ENCODE data around the gene GSC2.

GSC2 gene

GRCh38 chr22:19134176-19134831 lies 15.8 kb downstream of the GSC2 start:
- DNase-seq (ENCODE audit: low read depth in 4 of 4, low spot score in 1 of 4): no peak

DNA sequence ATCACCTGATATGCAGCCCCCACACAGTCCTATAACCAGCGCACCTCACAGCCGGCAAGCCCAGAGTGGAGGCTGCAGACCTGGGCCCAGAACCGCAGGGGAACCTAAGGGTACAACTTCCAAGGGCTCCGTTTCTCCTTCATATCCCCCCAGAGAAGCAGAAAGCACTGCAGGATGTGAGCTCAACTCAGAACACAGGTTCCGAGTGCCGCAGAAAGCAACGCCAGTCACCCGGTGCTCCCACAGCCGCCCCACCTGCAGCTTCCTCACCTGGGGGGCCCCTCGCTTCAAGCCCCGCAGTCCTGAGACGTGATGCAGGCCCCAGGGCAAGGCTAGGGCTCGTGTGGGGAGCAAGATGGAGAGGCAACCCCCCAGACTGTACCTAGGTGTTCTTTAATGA lies 16.5 kb downstream of the GSC2 start:
- DNase-seq (ENCODE audit: low read depth in 4 of 4, low spot score in 1 of 4): no peak

GRCh38 chr22:19132693-19133400 lies 17.2 kb downstream of the GSC2 start:
- no peak for DNase-seq (ENCODE audit: low read depth in 4 of 4, low spot score in 1 of 4)

DNA sequence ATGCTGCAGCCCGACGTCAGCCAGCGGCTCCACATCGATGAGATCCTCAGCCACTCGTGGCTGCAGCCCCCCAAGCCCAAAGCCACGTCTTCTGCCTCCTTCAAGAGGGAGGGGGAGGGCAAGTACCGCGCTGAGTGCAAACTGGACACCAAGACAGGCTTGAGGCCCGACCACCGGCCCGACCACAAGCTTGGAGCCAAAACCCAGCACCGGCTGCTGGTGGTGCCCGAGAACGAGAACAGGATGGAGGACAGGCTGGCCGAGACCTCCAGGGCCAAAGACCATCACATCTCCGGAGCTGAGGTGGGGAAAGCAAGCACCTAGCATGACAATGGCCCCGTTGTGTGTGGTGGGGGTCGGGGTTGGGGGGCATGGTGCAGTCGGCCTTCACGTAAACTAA lies 17.9 kb downstream of the GSC2 start:
- no peak for DNase-seq (ENCODE audit: low read depth in 4 of 4, low spot score in 1 of 4)

- DNase-seq (ENCODE audit: low read depth in 4 of 4, low spot score in 1 of 4): no peak
These were observed 18.4 kb downstream of the GSC2 start for GRCh38 chr22:19131685-19132015.

DNA sequence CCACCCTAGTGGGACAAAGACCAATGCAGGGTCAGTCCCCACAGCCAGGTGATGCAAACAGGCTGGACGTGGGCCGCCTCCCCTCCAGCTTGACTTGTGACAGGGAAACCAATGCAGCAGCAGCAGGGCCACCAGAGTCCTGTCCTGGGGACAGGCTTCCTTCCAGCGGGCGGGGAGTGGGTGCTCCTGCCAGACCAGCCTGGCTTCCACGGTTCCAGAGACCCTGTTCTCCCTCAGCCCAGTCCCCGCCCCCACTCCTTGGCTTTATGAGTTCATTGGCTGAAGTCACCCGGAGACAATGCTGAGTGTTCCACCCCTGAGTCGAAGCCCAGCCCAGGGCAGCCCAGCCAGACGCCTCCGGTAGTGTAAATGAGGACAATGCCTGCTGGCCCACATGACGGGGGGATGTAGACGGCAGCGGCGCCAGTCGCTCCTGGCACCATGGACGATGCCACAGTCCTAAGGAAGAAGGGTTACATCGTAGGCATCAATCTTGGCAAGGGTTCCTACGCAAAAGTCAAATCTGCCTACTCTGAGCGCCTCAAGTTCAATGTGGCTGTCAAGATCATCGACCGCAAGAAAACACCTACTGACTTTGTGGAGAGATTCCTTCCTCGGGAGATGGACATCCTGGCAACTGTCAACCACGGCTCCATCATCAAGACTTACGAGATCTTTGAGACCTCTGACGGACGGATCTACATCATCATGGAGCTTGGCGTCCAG lies 19.0 kb downstream of the GSC2 start, which contains the start of gene TSSK2:
TSSK2 (plus strand) TSS at position 350 of the 726 bp plus-strand sequence; CDS start at position 442, 92 bp downstream.
- no peak for DNase-seq (ENCODE audit: low read depth in 4 of 4, low spot score in 1 of 4)

DNA sequence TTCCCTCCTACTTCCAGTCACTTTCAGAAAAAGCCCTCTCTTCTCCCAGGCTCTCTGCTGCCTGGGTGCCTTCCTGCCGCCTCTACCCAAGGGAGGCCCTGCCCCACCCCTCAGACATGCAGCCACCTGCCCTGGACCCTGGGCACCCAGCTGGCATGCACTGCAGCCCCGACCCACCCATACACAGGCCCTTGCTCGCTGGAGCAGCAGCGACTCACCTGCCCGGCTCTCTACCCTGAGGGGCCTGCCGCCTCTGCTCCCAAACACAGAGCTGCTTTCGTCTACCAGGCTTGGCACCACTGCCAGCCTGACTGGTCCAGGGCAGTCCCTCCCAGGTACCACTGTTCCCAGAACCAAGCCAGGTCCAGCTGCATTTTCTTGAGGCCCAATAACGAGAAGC lies 20.2 kb downstream of the GSC2 start:
- no peak for DNase-seq (ENCODE audit: low read depth in 4 of 4, low spot score in 1 of 4)

DNA sequence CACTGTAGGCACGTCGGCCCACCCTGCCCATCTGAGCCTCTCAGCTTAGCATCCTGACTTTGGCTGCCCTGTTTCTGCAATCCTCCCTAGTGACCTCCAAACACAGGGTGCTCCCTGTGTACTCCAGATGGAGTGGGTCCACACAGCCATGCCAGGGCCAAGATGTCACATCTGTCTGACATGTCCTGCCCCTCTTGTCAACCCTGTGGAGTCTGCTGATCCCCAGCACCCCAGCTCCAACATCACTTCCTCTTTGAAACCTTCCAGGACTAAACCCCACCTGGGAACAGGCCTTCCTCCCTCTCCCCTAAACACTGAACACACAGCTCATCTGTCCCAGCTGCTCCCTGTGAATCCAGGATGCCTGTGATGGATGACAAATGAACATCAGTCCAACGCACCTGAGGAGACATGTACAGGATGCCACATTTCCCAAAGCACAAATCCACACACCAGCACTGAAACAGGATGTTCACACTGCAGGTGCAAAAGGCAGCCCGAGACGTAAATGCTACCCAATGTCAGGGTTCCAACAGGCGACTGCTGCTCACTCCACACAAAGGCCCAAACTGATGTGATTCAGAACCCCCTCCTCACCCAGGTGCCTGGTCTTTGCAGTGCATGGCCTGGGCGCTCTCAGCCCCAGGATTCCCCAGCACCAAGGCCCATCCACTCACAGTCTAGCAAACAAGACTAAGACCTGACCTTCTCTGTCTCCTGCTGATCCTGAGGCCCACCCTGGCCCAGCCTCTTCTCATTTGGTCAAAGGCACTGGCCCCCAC lies 21.0 kb downstream of the GSC2 start:
- DNase-seq (ENCODE audit: low read depth in 4 of 4, low spot score in 1 of 4): no peak

- DNase-seq (ENCODE audit: low read depth in 4 of 4, low spot score in 1 of 4): no peak
These were observed 22.1 kb downstream of the GSC2 start for GRCh38 chr22:19128009-19128401.

GRCh38 chr22:19127329-19128008 lies 22.6 kb downstream of the GSC2 start:
- DNase-seq (ENCODE audit: low read depth in 4 of 4, low spot score in 1 of 4): no peak

GRCh38 chr22:19126309-19127273 lies 23.5 kb downstream of the GSC2 start:
- DNase-seq (ENCODE audit: low read depth in 4 of 4, low spot score in 1 of 4): no peak

DNA sequence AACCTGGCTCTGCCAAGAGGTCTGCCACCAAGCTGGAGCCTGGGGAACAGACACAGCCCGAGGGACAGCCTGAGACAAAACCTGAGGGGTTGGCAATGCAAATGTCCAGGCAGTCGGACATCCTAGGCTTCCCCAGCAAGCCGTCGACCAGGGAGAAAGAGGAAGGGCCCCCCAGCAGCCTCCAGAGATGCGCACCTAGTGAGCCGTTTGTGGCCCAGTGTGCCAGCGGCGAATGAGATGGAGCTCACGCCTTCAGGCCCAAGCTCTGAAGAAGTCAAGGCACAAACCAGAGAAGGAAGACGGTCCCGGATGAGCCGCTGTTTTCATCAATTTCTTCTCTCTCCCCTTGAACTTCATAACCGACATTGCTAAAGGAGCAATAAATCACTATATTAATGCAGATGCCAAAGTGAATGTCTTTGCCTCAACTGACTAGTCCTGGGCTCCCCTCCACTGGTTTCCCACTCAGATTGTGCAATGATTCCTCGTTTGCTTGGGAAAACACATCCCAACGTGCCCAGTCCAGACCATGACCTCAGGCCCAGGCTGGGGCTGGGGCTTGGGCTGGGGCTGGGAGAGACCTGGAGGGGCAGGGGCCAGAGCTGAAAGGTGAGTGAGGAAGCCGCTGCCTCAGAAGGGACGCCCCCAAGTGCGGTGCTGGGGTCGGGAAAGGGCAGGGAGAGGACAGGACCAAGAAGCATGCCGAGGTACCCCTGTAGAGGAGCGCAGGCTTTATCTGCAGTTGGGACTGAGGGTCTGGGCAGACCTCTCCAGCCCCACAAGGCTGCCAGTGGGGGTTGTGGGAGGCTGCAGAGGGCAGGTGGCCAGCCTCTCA lies 24.4 kb downstream of the GSC2 start:
- no peak for DNase-seq (ENCODE audit: low read depth in 4 of 4, low spot score in 1 of 4)

GRCh38 chr22:19125011-19125410 lies 25.1 kb downstream of the GSC2 start:
- no peak for DNase-seq (ENCODE audit: low read depth in 4 of 4, low spot score in 1 of 4)

DNA sequence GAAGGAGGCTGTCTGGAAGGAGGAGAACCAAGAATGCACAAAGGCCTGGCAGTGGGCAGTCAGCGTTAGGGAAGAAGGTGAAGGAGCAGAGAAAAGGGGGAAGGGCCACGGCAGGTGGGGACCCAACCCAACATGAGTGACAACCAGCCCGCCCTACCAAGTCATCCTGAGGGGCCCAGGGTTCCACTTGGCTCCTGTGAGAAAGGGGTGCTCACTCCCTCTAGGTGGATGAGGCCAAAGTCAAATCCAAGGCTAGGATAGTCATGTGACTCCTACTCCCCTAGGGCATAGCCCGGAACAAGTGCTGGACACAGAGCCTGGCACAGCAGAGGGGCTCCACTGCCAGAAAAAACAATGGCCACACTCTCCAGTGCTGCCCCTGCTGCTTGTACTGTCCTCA lies 25.7 kb downstream of the GSC2 start:
- DNase-seq (ENCODE audit: low read depth in 4 of 4, low spot score in 1 of 4): no peak

GRCh38 chr22:19123936-19124335 lies 26.2 kb downstream of the GSC2 start:
- DNase-seq (ENCODE audit: low read depth in 4 of 4, low spot score in 1 of 4): no peak

DNA sequence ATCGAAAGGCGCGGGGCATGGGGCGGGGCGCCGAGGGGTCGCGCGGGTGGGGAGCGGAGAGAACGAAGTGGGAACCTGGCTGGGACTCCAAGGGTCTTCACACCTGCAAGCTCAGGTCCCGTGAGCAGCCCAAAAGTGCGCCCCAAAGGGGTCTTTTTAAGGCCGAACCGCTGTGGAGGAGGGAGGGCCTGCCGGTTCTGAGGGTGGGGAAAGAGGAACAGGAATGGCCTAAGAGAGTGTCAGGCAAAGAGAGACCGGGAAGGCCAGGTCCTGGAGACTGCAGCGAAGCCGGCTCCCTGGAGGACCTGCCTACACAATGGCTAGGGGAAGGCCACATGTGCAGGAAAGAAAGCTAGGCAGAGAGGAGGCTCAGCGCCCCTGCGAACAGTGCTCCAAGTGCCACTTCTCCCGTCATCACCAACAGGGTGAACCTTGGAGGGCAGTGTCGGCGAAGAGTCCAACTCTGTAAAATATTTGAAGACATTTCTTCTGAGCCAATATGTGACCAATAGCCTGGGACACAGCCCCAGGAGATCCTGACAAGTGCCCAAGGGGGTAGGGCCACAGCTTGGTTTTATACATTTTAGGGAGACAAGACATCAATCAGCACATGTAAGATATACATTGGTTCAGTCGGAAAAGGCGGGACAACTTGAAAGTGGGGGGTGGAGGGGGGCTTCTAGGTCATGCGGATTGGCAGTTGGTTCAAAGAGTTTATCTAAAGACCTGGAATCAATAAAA lies 27.2 kb downstream of the GSC2 start:
- DNase-seq (ENCODE audit: low read depth in 4 of 4, low spot score in 1 of 4): no peak

- peak; percentile 93 to 96 (median 94) for DNase-seq (ENCODE audit: low read depth in 4 of 4, low spot score in 1 of 4)
These were observed 27.8 kb downstream of the GSC2 start, which contains the start of gene DGCR2 for GRCh38 chr22:19122143-19122751. Gene DGCR2 (minus strand): TSS chr22:19122412. CDS start chr22:19122206, 206 bp downstream.
